SHP77 (cell line): ENCODE measurements around the gene DLGAP4.

Experiments
- DNase-seq, 2 experiments: peaks; one replicate each; lab custom pipeline; 2025; lab: John Stamatoyannopoulos, UW

Gene DLGAP4

DNA sequence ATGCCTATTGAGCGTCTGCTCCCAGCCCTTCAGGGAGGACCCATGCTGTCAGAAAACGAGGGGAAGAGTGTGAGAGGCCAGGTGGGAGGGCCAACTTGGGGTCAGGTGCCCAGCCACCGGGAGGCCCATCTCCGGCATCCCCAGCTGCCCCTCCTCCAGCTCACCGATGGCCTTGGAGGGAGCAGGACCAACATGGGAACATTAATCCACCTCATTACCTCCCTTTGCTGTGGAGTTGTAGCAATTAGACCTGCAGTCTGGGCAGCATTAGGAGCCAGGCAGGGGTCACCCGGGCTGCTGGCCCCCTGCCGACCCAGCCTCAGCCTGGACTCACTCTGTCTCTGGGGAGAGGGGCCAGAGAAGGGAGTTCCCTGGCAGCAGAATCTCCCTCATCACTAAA, 25.1 kb downstream of the DLGAP4 start:
- DNase-seq, result no peak

GRCh38 chr20:36333841-36334240, 27.7 kb downstream of the DLGAP4 start:
- DNase-seq, result no peak

GRCh38 chr20:36334281-36335205, 28.4 kb downstream of the DLGAP4 start:
- DNase-seq, result no peak

- no peak for DNase-seq
These were observed 29.2 kb downstream of the DLGAP4 start for GRCh38 chr20:36335206-36335870.

DNA sequence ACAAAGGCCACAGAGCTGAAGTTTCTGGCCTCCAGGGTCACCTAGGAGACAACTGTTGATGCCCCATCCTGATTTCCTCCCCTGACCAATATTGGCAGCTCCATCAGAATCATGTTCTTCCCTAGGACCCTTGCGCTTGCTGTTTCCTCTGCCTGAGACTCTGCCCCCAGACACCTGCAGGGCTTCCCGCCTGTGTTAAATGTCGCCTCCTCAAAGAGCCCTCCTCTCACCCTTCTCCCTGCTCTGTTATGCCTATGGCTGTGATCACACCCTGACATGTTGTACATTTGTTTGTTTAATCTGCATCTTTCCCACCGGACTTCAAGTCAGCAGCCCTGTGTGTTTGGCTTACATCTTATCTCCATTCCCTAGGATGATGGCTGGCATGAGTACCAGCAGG, 30.1 kb downstream of the DLGAP4 start:
- DNase-seq, result no peak

GRCh38 chr20:36336954-36337704, 31.0 kb downstream of the DLGAP4 start:
- DNase-seq, result no peak

GRCh38 chr20:36337886-36338285, 31.7 kb downstream of the DLGAP4 start:
- DNase-seq, result no peak

- DNase-seq, result no peak
These were observed 33.8 kb downstream of the DLGAP4 start for GRCh38 chr20:36339646-36340592.

GRCh38 chr20:36340593-36340990, 34.5 kb downstream of the DLGAP4 start:
- no peak for DNase-seq

GRCh38 chr20:36341331-36342020, 35.3 kb downstream of the DLGAP4 start:
- DNase-seq, result no peak

- no peak for DNase-seq
These were observed 36.4 kb downstream of the DLGAP4 start for GRCh38 chr20:36342331-36343120.

GRCh38 chr20:36343641-36344040, 37.5 kb downstream of the DLGAP4 start:
- no peak for DNase-seq

- DNase-seq, result no peak
These were observed 38.5 kb downstream of the DLGAP4 start for GRCh38 chr20:36344517-36345132.

DNA sequence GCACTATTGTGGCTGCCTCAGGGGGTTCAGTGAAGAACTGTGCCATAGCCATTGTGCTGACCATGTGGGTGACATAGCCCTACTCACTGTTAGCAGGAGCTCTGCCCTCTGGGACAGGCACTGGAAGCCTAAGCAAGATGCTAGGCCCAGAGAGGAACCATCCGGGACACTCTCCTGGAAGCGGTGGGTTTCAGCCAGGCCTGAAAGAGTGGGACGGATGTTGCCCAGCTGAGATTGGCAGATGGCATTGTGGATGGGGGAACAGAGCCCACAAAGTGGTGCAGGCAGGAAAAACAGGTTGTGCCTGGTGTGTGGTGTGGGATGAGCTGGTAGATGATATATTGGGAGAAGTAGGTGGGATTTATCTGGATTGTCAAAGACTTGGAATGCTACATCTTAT, 40.1 kb downstream of the DLGAP4 start:
- DNase-seq, result no peak

DNA sequence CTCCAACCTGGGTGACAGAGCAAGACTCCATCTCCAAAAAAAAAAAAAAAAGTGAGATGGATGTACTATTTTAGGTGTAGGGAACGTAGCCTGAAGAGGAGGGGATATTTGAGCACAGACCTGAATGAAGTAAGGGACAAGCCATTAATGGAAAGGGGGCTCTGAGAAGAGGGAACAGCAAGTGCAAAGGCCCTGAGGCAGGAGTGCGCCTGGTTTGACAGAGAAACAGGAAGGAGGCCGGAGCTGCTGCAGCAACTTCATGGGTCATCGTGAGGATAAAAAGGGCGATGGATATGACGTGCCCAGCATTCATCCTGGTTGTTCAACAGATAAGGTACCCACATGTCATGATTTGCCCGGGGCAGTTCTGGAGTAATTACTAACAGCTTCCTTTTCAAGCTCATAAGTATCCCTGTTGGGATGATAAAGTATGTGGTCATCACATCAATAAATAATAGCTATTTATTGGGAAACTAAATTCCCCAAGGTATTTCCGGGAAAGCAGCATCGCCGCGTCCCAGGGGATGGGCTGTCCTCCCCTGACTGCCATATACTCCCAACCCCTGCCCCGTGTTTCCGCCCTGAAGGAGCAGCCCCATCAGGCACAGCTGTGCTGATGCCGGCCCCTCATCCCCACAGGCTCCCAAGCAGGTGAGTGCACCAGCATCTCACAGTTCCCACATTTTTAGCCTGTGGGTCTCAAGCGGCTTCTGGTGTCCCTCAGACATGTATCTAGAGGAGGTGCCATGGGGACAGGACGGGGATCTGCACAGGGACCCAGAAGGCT, 43.4 kb downstream of the DLGAP4 start:
- no peak for DNase-seq

DNA sequence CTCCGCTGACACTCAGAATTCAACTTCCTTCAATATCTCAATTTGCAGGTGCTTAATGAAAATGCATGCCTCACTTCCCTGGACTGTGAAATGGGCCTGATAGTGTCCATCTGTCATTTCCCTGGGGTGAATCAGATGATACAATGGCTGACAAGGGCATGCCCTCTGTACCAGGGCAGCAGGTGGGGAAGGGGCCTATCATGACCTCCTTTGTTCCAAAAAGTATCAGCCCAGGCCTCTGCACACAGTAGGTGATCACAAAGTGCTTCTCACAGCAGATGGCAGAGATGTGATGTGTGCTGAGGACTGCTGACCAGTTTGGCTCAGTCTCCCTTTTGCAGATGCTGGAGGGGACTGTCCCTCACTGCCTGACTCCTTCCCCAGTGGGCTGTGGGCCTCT, 44.3 kb downstream of the DLGAP4 start:
- DNase-seq, result no peak

DNA sequence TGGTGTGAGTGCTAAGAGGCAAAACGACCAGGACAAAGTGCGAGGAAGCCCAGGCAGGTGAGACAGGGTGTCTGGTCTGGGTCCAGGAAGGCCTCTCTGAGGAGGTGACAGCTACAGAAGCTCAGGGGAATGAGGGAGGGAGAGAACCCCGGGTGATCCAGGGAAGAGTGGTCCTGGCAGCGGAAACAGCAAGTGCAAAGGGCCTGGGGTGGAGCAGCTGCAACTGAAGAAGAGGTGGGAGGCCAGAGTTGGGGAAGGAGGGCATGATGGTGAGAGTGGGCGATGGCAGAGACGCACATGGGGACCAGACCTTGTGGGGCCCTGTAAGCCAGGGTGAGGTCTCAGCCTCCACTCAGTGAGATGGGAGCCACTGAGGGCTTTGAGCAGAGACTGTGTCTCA, 45.8 kb downstream of the DLGAP4 start:
- DNase-seq, result no peak

DNA sequence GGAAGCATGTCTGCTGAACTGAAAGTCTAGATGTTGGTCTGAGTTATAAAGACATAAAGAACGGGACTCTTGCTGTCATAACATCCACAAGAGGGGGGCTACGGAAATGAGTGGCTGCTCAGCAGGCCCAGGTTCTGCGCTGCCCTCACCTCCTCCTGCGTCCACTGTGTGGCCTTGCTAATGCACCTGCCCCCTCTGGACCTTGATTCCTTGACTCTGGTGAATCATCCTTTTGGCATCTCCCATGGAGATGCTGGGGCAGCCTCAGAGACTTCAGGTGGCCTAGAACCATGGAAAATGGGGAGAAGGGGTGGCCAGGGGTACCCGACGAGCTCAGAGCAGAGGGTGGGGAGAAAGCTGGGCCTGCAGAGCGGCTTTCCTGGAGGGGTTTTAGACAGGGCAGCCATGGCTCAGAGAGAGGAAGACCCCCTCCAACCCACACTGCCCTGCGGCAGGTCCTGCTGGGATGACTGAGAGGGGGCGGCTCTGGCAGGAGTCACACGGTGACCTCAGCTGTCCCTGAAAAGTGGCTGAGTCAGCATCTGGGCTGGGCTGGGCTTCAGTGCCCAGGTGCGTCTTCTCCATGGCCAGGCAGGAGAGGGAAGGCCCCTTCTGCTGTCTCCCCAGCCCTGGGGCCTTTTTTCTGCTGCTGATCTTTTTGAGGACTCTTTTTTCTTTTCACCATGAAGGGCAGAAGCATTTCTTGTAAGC, 46.9 kb downstream of the DLGAP4 start:
- DNase-seq, result no peak
